IPS DF 6.9 (cell line): Measurements from ENCODE around the gene FNDC3B.

Experiments
- DNase-seq: peaks from one replicate; pipeline ENCODE4 v3.0.0-alpha.2; 2013; ENCODE audit warnings: low read depth, low spot score
- H3K27ac ChIP-seq: one replicate; pipeline ENCODE4 v1.5.1; 2013; ENCODE audit warnings: low read length, control low read depth
- H3K27me3 ChIP-seq: 2 replicates; pipeline ENCODE4 v1.6.1; 2013; ENCODE audit warnings: mild to moderate bottlenecking, low read length; ENCODE audit not compliant: control insufficient read depth, insufficient read depth
- H3K36me3 ChIP-seq: 2 replicates; pipeline ENCODE4 v1.6.1; 2013; ENCODE audit warnings: low read length; ENCODE audit not compliant: control insufficient read depth, insufficient read depth
- H3K4me1 ChIP-seq: 2 replicates; pipeline ENCODE4 v1.6.1; 2013; ENCODE audit warnings: low read length; ENCODE audit not compliant: control insufficient read depth, insufficient read depth
- H3K4me3 ChIP-seq: 2 replicates; pipeline ENCODE4 v1.5.1; 2013; ENCODE audit warnings: mild to moderate bottlenecking, low read length
- H3K9me3 ChIP-seq: 2 replicates; pipeline ENCODE4 v1.6.1; 2013; ENCODE audit warnings: low read length, inconsistent platforms; ENCODE audit not compliant: control insufficient read depth, insufficient read depth
- WGBS: extraction: QIAGEN DNeasy Blood & Tissue Kit; methylation state at CpG from one replicate; pipeline ENCODE4 v1.1.7; 2013; ENCODE audit warnings: mixed read lengths, missing lambda C conversion rate; ENCODE audit not compliant: insufficient read length, insufficient coverage; 5-methylcytosine and 5-hydroxymethylcytosine counted together

FNDC3B gene

GRCh38 chr3:172030181-172030580, 9.2 kb upstream of the FNDC3B start:
- Histone ChIP-seq H3K9me3 (no peaks in the 10 kb centered on the region), H3K27ac (no peak overlapping the region), H3K27me3 (no peaks in the 10 kb centered on the region), H3K4me3 (no peak overlapping the region), H3K36me3 (no peaks in the 10 kb centered on the region), H3K4me1 (no peaks in the 10 kb centered on the region)
- WGBS = no CpG with 5 or more reads among the region's 2 CpGs
- DNase-seq = no peak

DNA sequence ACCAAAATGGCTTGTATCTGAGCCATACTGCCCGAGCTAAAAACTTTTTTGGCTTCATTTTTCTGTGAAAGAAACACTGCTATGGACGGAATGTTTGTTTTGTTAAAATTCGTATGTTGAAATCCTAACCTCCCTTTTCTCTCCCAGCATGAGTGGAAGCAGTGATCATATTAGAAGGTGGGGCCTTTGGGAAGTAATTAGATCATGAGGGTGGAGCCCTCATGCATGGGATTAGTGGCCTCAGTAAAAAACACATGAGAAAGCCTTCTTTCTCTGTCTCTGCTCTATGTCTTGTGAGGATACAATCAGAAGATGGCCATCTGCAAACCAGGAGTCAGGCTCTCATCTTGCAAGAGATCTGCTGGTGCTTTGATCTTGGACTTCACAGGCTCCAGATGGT, 7.4 kb upstream of the FNDC3B start:
- no peak overlapping the region for H3K27ac ChIP-seq
- H3K27me3 ChIP-seq = no peaks in the 10 kb centered on the region
- H3K4me1 ChIP-seq = no peaks in the 10 kb centered on the region
- no peak overlapping the region for H3K4me3 ChIP-seq
- no CpG with 5 or more reads among the region's 3 CpGs for WGBS
- no peaks in the 10 kb centered on the region for H3K9me3 ChIP-seq
- no peaks in the 10 kb centered on the region for H3K36me3 ChIP-seq
- DNase-seq = no peak

DNA sequence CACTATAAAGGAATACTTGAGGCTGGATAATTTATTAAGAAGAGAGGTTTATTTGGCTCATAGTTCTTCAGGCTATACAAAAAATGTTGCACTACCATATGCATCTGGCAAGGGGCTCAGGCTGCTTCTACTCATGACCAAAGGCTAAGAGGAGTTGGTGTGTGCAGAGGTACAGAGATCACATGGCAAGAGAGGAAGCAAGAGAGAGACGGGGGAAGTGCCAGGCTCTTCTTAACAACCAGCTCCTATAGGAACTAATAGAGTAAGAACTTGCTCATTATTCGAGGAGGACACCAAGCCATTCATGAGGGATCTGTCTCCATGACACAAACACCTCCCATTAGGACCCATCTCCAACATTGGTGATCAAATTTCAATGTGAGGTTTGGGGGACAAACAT, 6.0 kb upstream of the FNDC3B start:
- Histone ChIP-seq H3K4me3 (no peak overlapping the region), H3K27me3 (no peaks in the 10 kb centered on the region), H3K4me1 (no peaks in the 10 kb centered on the region), H3K9me3 (no peaks in the 10 kb centered on the region), H3K36me3 (no peaks in the 10 kb centered on the region), H3K27ac (no peak overlapping the region)
- DNase-seq = no peak
- no CpG with 5 or more reads among the region's 2 CpGs for WGBS

DNA sequence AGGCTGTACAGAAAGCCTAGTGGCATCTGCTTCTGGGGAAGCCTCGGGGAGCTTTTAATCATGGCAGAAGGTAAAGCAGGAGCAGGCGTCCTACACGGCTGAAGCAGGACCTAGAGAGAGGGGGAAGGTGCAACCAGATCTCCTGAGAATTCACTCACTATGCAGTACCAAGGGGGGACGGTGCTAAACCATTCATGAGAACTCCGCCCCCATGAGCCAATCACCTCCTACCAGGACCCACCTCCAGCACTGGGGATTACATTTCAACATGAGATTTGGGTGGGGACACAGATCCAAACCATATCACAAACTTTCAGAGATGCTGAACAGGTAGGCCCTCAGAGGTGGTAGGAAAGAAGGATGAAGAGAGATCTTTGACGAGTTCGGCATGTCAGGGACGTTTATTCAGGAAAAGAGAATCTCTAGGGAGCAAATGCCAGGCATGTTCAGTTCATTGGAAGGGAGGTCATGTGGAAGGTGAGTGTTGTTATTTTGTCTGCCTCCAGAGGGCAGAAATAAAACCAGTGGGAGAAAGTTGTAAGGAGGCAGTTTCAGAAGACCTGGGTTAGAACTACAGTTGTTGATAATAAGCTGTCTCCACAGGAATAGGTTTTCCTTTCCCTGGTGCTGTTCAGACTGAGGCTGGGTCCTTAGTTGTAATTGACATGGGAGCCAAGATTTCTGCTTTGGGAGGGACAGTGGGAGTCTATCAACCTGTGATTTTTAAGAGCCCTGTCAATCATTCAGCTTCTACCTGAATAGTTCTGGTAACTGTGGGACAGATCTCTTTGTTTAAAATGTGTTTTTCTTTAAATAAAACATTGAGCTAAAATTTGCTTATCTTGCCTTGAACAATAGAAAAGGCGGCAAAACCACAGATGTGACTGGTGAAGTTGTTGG, 4.3 kb upstream of the FNDC3B start:
- Histone ChIP-seq H3K27me3 (no peaks in the 10 kb centered on the region), H3K9me3 (no peaks in the 10 kb centered on the region), H3K27ac (no peak overlapping the region), H3K4me1 (no peaks in the 10 kb centered on the region), H3K36me3 (no peaks in the 10 kb centered on the region), H3K4me3 (no peak overlapping the region)
- WGBS = no CpG with 5 or more reads among the region's 9 CpGs
- peak; percentile 55 for DNase-seq

- H3K27me3 ChIP-seq = no peaks in the 10 kb centered on the region
- no peaks in the 10 kb centered on the region for H3K36me3 ChIP-seq
- no peaks in the 10 kb centered on the region for H3K9me3 ChIP-seq
- DNase-seq = no peak
- no peak overlapping the region for H3K4me3 ChIP-seq
- no peak overlapping the region for H3K27ac ChIP-seq
- H3K4me1 ChIP-seq = no peaks in the 10 kb centered on the region
Observed at GRCh38 chr3:172036541-172037215, 2.7 kb upstream of the FNDC3B start.

GRCh38 chr3:172038798-172039435, 461 bp upstream of the FNDC3B start:
- Histone ChIP-seq H3K4me3 (peak overlapping the region; percentile 94; the same call in 1 of the 2 replicates), H3K27ac (no peak overlapping the region), H3K36me3 (no peaks in the 10 kb centered on the region), H3K9me3 (no peaks in the 10 kb centered on the region), H3K4me1 (no peaks in the 10 kb centered on the region), H3K27me3 (no peaks in the 10 kb centered on the region)
- no CpG with 5 or more reads among the region's 12 CpGs for WGBS
- no peak for DNase-seq

- WGBS = no CpG with 5 or more reads among the region's 103 CpGs
- H3K4me1 ChIP-seq = no peaks in the 10 kb centered on the region
- no peak for DNase-seq
- H3K27me3 ChIP-seq = no peaks in the 10 kb centered on the region
- no peaks in the 10 kb centered on the region for H3K36me3 ChIP-seq
- H3K9me3 ChIP-seq = no peaks in the 10 kb centered on the region
- H3K4me3 ChIP-seq = peak overlapping the region; percentile 94
- H3K27ac ChIP-seq = no peak overlapping the region
Observed at GRCh38 chr3:172040078-172040980, 951 bp downstream of the FNDC3B start.

DNA sequence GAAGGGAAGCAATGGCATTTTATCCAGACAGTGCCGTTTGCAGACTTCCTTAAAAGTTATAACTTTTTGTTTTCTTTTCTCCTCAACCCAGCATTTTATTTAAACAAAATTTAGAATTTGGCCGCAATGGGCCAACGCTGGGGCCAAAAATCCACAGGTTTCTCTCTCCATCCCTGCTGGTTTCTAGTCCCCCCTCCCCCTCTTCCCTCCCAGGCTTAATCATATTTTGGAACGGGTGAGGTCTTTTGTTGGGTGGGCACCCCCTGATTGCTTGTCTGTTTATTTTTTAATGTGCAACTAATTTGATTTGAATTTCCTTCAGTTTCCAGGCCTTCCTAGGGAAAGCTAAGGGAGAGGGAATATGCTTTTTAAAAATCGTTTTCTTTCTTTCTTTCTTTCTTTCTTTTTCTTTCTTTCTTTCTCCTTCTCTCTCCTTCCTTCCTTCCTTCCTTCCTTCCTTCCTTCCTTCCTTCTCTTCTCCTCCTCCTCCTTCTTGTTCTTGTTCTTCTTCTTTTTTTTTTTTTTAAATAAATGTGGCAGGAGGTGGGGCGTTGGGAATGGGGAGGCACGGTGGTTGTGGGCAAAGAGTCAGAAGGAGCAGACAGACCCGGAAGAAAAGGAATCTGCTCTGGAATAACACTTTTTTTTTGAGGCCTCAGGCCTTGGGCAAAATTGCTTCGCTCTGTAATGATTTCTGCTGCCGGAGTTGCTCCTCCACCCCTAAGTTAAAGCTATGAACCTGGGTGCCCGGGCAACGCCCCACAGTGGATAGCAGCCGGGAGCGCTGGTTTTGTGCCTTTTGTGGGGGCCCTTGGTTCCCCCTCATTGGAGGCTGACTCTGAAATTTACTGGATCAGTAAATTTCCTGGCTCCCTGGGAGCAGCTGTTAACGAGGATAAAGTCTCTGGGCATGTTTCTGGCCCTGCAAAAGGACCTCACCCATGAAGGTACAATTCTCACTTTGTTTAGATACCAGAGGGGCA, 1.9 kb downstream of the FNDC3B start:
- Histone ChIP-seq H3K4me3 (peak overlapping the region; percentile 94), H3K27ac (no peak overlapping the region), H3K27me3 (no peaks in the 10 kb centered on the region), H3K4me1 (no peaks in the 10 kb centered on the region), H3K9me3 (no peaks in the 10 kb centered on the region), H3K36me3 (no peaks in the 10 kb centered on the region)
- WGBS = no CpG with 5 or more reads among the region's 15 CpGs
- DNase-seq = no peak

DNA sequence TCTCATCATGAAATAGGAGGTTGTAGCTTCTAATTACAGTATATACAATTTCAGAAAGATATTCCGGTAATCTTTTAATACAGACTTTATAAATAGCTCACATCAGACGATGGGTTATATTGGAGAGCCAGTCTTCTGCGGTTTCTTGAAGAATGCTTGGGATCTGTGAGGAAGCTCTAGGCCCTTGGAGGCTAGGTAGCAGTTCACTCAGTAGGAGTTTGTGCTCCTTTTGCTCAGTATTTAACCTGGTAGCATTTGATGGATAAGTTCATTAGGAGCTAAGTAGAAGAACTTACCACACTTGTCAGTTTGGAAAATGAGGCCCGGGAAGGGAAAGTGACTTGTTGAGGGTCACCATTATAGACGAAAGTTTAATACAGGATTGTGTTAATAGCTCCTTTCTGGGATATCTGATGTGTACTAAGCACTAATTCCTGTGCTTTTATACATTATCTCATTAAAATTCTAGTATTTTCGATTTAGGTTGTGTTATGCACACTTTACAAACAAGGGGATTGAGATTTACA, 2.8 kb downstream of the FNDC3B start:
- Histone ChIP-seq H3K4me1 (no peaks in the 10 kb centered on the region), H3K27ac (no peak overlapping the region), H3K4me3 (no peak overlapping the region), H3K27me3 (no peaks in the 10 kb centered on the region), H3K36me3 (no peaks in the 10 kb centered on the region), H3K9me3 (no peaks in the 10 kb centered on the region)
- DNase-seq = no peak
- no CpG with 5 or more reads among the region's 6 CpGs for WGBS
